Embryonic facial prominence (tissue), 1 donor: ENCODE measurements around the gene TRIM24.

Experiments
- DNase-seq: peaks from one replicate; pipeline ENCODE4 v3.0.0-alpha.2; 2016; ENCODE audit errors: extremely low spot score

TRIM24 gene

GRCh38 chr7:138575897-138576428 is 115.9 kb downstream of the TRIM24 start:
- DNase-seq, result no peak

GRCh38 chr7:138579136-138579535 is 119.1 kb downstream of the TRIM24 start:
- DNase-seq, result no peak

GRCh38 chr7:138579671-138580070 is 119.6 kb downstream of the TRIM24 start:
- no peak for DNase-seq

- DNase-seq, result no peak
Measured at GRCh38 chr7:138581065-138581464, 121.0 kb downstream of the TRIM24 start.

- DNase-seq, result no peak
Measured at GRCh38 chr7:138584283-138584682, 124.2 kb downstream of the TRIM24 start.

- DNase-seq, result no peak
Measured at GRCh38 chr7:138584696-138585095, 124.6 kb downstream of the TRIM24 start.

- DNase-seq, result no peak
Measured at GRCh38 chr7:138585283-138585993, 125.4 kb downstream of the TRIM24 start.

- DNase-seq, result no peak
Measured at GRCh38 chr7:138587485-138587884, 127.4 kb downstream of the TRIM24 start.

GRCh38 chr7:138588986-138589385 is 128.9 kb downstream of the TRIM24 start:
- DNase-seq, result no peak

- no peak for DNase-seq
Measured at GRCh38 chr7:138590154-138590553, 130.1 kb downstream of the TRIM24 start.

- no peak for DNase-seq
Measured at GRCh38 chr7:138595454-138595853, 135.4 kb downstream of the TRIM24 start.

GRCh38 chr7:138602451-138602850 is 142.4 kb downstream of the TRIM24 start:
- no peak for DNase-seq

GRCh38 chr7:138603549-138604318 is 143.7 kb downstream of the TRIM24 start:
- DNase-seq, result no peak

GRCh38 chr7:138606236-138606635 is 146.2 kb downstream of the TRIM24 start:
- DNase-seq, result no peak

- DNase-seq, result no peak
Measured at GRCh38 chr7:138607216-138608126, 147.4 kb downstream of the TRIM24 start.

- no peak for DNase-seq
Measured at GRCh38 chr7:138608275-138608674, 148.2 kb downstream of the TRIM24 start.

- no peak for DNase-seq
Measured at GRCh38 chr7:138610671-138611170, 150.7 kb downstream of the TRIM24 start.

GRCh38 chr7:138613630-138614029 is 153.6 kb downstream of the TRIM24 start:
- no peak for DNase-seq

- DNase-seq, result no peak
Measured at GRCh38 chr7:138616085-138616484, 156.0 kb downstream of the TRIM24 start.

- no peak for DNase-seq
Measured at GRCh38 chr7:138618506-138618905, 158.4 kb downstream of the TRIM24 start.

GRCh38 chr7:138618933-138619332 is 158.9 kb downstream of the TRIM24 start:
- DNase-seq, result no peak

GRCh38 chr7:138622841-138623240 is 162.8 kb downstream of the TRIM24 start:
- no peak for DNase-seq
